Osteoblast (primary cell): Measurements from ENCODE around the gene ACOT12. TPM values are rescaled to one million over a fixed set of nuclear protein-coding genes. Genes with fewer than 3 reads are reported as not detected.

Experiments used
- DNase-seq: peaks from one replicate; pipeline ENCODE4 v3.0.0; 2011; ENCODE audit warnings: low spot score, mixed read lengths; ENCODE audit not compliant: insufficient read length; ENCODE audit errors: missing footprints
- H2AFZ ChIP-seq: 2 replicates; pipeline ENCODE4 v1.6.0; 2011; ENCODE audit warnings: mild to moderate bottlenecking, low read length
- H3K27ac ChIP-seq: 2 replicates; pipeline ENCODE4 v1.5.1; 2011; ENCODE audit warnings: mild to moderate bottlenecking, low read depth, low read length, moderate library complexity
- H3K27me3 ChIP-seq: 2 replicates; pipeline ENCODE4 v1.6.0; 2012; ENCODE audit warnings: mild to moderate bottlenecking, control low read depth, inconsistent platforms, low read length, moderate library complexity; ENCODE audit not compliant: insufficient read depth
- H3K36me3 ChIP-seq: 2 replicates; pipeline ENCODE4 v1.5.1; 2011; ENCODE audit warnings: mild to moderate bottlenecking, low read length, control low read depth, moderate library complexity; ENCODE audit not compliant: insufficient read depth
- H3K4me1 ChIP-seq: 2 replicates; pipeline ENCODE4 v1.5.1; 2011; ENCODE audit warnings: mild to moderate bottlenecking, low read length, control low read depth, moderate library complexity; ENCODE audit not compliant: insufficient read depth
- H3K4me2 ChIP-seq: 2 replicates; pipeline ENCODE4 v1.6.0; 2011; ENCODE audit warnings: mild to moderate bottlenecking, low read length; ENCODE audit not compliant: insufficient read depth
- H3K4me3 ChIP-seq: fragments of 200-600 bp; sonication (generic); 3 replicates; pipeline ENCODE4 v1.5.1; 2012; ENCODE audit warnings: mild to moderate bottlenecking, low read length, inconsistent platforms; ENCODE audit not compliant: insufficient read depth
- H3K79me2 ChIP-seq: 2 replicates; pipeline ENCODE4 v1.6.0; 2012; ENCODE audit warnings: mild to moderate bottlenecking, low read length, control low read depth, inconsistent platforms; ENCODE audit not compliant: insufficient read depth
- H3K9me3 ChIP-seq: 2 replicates; pipeline ENCODE4 v1.5.1; 2011; ENCODE audit warnings: low read depth, low read length, control low read depth
- H4K20me1 ChIP-seq: 2 replicates; pipeline ENCODE4 v1.6.0; 2012; ENCODE audit warnings: mild to moderate bottlenecking, low read length, control low read depth; ENCODE audit not compliant: insufficient read depth
- total RNA-seq: library from RNA; depleted of rRNA; stranded (reverse); fragments of >200 nt; gene quantifications from 2 replicates; pipeline ENCODE4 v1.2.3, GENCODE V29; 2012
- TF ChIP-seq, protein P1 (sequence below): IDR thresholded peaks from 2 replicates; pipeline ENCODE4 v1.5.1; 2011; ENCODE audit warnings: mild to moderate bottlenecking, low read depth, low read length, moderate library complexity; ENCODE audit errors: extremely low read depth

Gene ACOT12
- total RNA-seq, 1 donor = not detected

DNA sequence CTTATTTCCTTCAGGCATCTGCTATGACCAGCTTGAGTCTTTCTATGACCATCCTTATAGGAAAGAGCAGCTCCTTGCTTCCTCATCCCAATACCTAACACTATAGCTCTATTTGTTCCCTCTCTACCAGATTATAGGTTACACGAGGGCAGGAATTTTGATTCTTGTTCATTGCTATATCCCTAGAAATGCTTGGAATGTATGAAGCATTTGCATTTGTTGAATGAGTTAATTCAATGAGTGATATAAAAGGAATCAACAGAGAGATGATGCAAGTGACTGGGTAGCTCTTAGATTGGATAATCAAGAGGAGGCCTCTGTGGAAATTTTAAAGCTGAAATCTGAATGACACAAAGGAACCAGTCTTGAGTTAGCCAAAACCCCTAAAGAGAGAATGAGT lies 78.6 kb downstream of the ACOT12 start:
- no peaks in the 10 kb centered on the region for H3K27me3 ChIP-seq
- TF ChIP-seq, protein P1, sequence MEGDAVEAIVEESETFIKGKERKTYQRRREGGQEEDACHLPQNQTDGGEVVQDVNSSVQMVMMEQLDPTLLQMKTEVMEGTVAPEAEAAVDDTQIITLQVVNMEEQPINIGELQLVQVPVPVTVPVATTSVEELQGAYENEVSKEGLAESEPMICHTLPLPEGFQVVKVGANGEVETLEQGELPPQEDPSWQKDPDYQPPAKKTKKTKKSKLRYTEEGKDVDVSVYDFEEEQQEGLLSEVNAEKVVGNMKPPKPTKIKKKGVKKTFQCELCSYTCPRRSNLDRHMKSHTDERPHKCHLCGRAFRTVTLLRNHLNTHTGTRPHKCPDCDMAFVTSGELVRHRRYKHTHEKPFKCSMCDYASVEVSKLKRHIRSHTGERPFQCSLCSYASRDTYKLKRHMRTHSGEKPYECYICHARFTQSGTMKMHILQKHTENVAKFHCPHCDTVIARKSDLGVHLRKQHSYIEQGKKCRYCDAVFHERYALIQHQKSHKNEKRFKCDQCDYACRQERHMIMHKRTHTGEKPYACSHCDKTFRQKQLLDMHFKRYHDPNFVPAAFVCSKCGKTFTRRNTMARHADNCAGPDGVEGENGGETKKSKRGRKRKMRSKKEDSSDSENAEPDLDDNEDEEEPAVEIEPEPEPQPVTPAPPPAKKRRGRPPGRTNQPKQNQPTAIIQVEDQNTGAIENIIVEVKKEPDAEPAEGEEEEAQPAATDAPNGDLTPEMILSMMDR = no peak
- peaks cover 33% of the 10 kb centered on the region for H3K36me3 ChIP-seq
- no peak overlapping the region for H2AFZ ChIP-seq
- peak; percentile 30 for DNase-seq
- H3K9me3 ChIP-seq = no peaks in the 10 kb centered on the region
- no peak overlapping the region for H3K4me2 ChIP-seq
- peak overlapping the region; percentile 53 for H3K27ac ChIP-seq
- H4K20me1 ChIP-seq = no peaks in the 10 kb centered on the region
- no peak overlapping the region for H3K4me3 ChIP-seq
- H3K4me1 ChIP-seq = peaks cover 7% of the 10 kb centered on the region
- H3K79me2 ChIP-seq = no peaks in the 10 kb centered on the region

DNA sequence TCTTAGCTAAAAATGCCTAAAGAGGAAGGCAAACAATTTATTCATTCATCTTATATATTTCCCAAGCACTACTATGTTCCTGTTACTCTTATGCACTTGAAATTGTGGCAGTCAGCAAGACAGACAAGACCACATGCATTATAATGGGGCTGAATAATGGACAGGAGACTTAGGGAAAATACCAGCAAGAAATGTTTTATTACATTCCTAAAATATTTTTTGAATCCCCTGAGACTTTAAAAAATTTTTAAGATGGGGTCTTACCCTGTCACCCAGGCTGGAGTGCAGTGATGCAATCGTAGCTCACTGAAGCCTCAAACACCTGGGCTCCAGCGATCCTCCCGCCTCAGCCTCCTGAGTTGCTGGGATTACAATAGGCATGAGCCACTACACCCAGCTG lies 79.4 kb downstream of the ACOT12 start:
- H2AFZ ChIP-seq = no peak overlapping the region
- no peaks in the 10 kb centered on the region for H3K27me3 ChIP-seq
- H3K36me3 ChIP-seq = peaks cover 37% of the 10 kb centered on the region
- no peaks in the 10 kb centered on the region for H3K9me3 ChIP-seq
- TF ChIP-seq, protein P1 = no peak
- peaks cover 7% of the 10 kb centered on the region for H3K4me1 ChIP-seq
- peak overlapping the region; percentile 32 for H3K27ac ChIP-seq
- H3K4me2 ChIP-seq = no peak overlapping the region
- no peaks in the 10 kb centered on the region for H4K20me1 ChIP-seq
- DNase-seq = no peak
- no peak overlapping the region for H3K4me3 ChIP-seq
- H3K79me2 ChIP-seq = no peaks in the 10 kb centered on the region

DNA sequence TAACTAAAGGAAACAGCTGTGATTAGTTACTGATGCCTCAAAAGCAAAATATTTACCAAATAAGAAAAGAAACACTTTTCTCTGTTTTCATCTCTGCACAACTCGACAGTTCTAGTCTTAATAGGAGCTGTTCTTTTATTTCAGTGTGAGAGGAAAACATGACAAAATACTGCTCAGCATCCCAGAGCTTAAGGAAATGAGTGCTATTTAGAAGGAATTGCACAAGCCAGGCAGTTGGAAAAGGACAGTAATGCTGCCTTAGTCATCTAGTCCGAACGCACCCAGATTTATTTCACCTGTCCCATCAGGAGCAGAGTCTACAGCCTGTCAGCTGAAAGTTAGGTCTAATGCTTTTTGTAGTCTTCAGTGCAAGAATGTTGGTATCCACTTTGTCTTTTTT lies 80.2 kb downstream of the ACOT12 start:
- no peak overlapping the region for H3K4me2 ChIP-seq
- H3K79me2 ChIP-seq = no peaks in the 10 kb centered on the region
- no peaks in the 10 kb centered on the region for H4K20me1 ChIP-seq
- H3K4me3 ChIP-seq = no peak overlapping the region
- H3K36me3 ChIP-seq = peaks cover 40% of the 10 kb centered on the region
- H3K27ac ChIP-seq = no peak overlapping the region
- H3K4me1 ChIP-seq = peaks cover 7% of the 10 kb centered on the region
- TF ChIP-seq, protein P1 = no peak
- no peak for DNase-seq
- no peaks in the 10 kb centered on the region for H3K27me3 ChIP-seq
- H2AFZ ChIP-seq = no peak overlapping the region
- H3K9me3 ChIP-seq = no peaks in the 10 kb centered on the region

DNA sequence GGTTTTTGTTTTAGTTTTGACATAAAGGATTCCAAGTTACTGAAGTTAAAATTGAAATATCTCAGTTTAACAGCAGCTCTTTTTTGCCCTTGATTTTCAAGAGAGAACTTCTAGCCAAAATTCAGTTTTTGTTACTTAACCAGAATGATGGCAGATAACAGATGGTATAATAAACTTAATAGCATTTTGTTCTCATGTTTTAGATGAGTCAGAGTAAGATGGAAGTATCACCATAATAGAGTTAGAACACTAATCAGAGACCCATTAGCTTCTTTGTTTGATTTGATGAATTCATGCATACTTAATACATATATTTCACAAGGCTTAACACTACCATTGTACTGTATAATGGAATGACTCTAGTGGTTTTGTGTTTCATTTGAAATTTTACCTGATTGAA lies 80.7 kb downstream of the ACOT12 start:
- Histone ChIP-seq H4K20me1 (no peaks in the 10 kb centered on the region), H3K9me3 (no peaks in the 10 kb centered on the region), H3K4me1 (peaks cover 7% of the 10 kb centered on the region), H3K36me3 (peaks cover 40% of the 10 kb centered on the region), H3K27me3 (no peaks in the 10 kb centered on the region), H2AFZ (no peak overlapping the region), H3K4me3 (no peak overlapping the region), H3K79me2 (no peaks in the 10 kb centered on the region), H3K27ac (no peak overlapping the region), H3K4me2 (no peak overlapping the region)
- DNase-seq = no peak
- TF ChIP-seq, protein P1 = no peak
